HEK293 (cell line): ENCODE results near the gene EEF2K.

Experiments used
- BCL11A ChIP-seq: fragments of 450-650 bp; formaldehyde crosslinking; IDR thresholded peaks from 2 replicates; pipeline ENCODE4 v1.5.1; 2016; ENCODE audit warnings: low read depth, missing biosample characterization, missing genetic modification characterization
- FEZF1 ChIP-seq: fragments of 450-650 bp; formaldehyde crosslinking; IDR thresholded peaks from 2 replicates; pipeline ENCODE4 v1.5.1; 2016; ENCODE audit warnings: missing biosample characterization, missing genetic modification characterization
- KLF10 ChIP-seq: fragments of 450-650 bp; IDR thresholded peaks from 2 replicates; pipeline ENCODE4 v1.5.1; 2018; ENCODE audit warnings: missing biosample characterization, mild to moderate bottlenecking, missing genetic modification characterization
- YY2 ChIP-seq: fragments of 450-650 bp; formaldehyde crosslinking; IDR thresholded peaks from 2 replicates; pipeline ENCODE4 v1.5.1; 2016; ENCODE audit warnings: missing biosample characterization, missing genetic modification characterization
- ZEB2 ChIP-seq: fragments of 450-650 bp; formaldehyde crosslinking; IDR thresholded peaks from 2 replicates; pipeline ENCODE4 v1.5.1; 2016; ENCODE audit warnings: missing biosample characterization, missing genetic modification characterization
- ZFP3 ChIP-seq: fragments of 450-650 bp; formaldehyde crosslinking; IDR thresholded peaks from 2 replicates; pipeline ENCODE4 v1.5.1; 2016; ENCODE audit warnings: low read depth, missing biosample characterization, missing genetic modification characterization
- ZNF10 ChIP-seq: fragments of 450-650 bp; formaldehyde crosslinking; IDR thresholded peaks from 2 replicates; pipeline ENCODE4 v1.5.1; 2017; ENCODE audit warnings: missing biosample characterization, missing genetic modification characterization
- ZNF121 ChIP-seq: fragments of 450-650 bp; formaldehyde crosslinking; IDR thresholded peaks from 2 replicates; pipeline ENCODE4 v1.5.1; 2016; ENCODE audit warnings: missing biosample characterization, missing genetic modification characterization
- ZNF335 ChIP-seq: fragments of 450-650 bp; formaldehyde crosslinking; conservative IDR thresholded peaks from 2 replicates; pipeline ENCODE4 v1.5.1; 2016; ENCODE audit warnings: missing biosample characterization, missing genetic modification characterization
- ZNF473 ChIP-seq: fragments of 450-650 bp; formaldehyde crosslinking; IDR thresholded peaks from 2 replicates; pipeline ENCODE4 v1.5.1; 2017; ENCODE audit warnings: missing biosample characterization, missing genetic modification characterization
- ZNF677 ChIP-seq: fragments of 450-650 bp; IDR thresholded peaks from 2 replicates; pipeline ENCODE4 v1.5.0; 2018; ENCODE audit warnings: missing biosample characterization, mild to moderate bottlenecking, missing genetic modification characterization, moderate library complexity
- ZNF776 ChIP-seq: fragments of 450-650 bp; formaldehyde crosslinking; IDR thresholded peaks from 2 replicates; pipeline ENCODE4 v1.5.0; 2017; ENCODE audit warnings: missing biosample characterization, missing genetic modification characterization, borderline replicate concordance
- ZSCAN30 ChIP-seq: fragments of 450-650 bp; IDR thresholded peaks from 2 replicates; pipeline ENCODE4 v1.5.1; 2018; ENCODE audit warnings: missing biosample characterization, mild to moderate bottlenecking, missing genetic modification characterization, moderate library complexity
- TF ChIP-seq, protein P1 (sequence below): fragments of 450-650 bp; formaldehyde crosslinking; IDR thresholded peaks from 2 replicates; pipeline ENCODE4 v1.5.1; 2016; ENCODE audit warnings: missing biosample characterization, missing genetic modification characterization
- TF ChIP-seq, protein P2 (sequence below): fragments of 450-650 bp; formaldehyde crosslinking; IDR thresholded peaks from 2 replicates; pipeline ENCODE4 v1.5.1; 2016; ENCODE audit warnings: missing biosample characterization, missing genetic modification characterization
- TF ChIP-seq, protein P3 (sequence below): fragments of 450-650 bp; formaldehyde crosslinking; IDR thresholded peaks from 2 replicates; pipeline ENCODE4 v1.5.1; 2016; ENCODE audit warnings: missing biosample characterization, missing genetic modification characterization
- TF ChIP-seq, protein P4 (sequence below): fragments of 450-650 bp; formaldehyde crosslinking; IDR thresholded peaks from 2 replicates; pipeline ENCODE4 v1.5.0; 2017; ENCODE audit warnings: missing biosample characterization, missing genetic modification characterization, borderline replicate concordance
- TF ChIP-seq, protein P5 (sequence below): fragments of 450-650 bp; formaldehyde crosslinking; IDR thresholded peaks from 2 replicates; pipeline ENCODE4 v1.5.1; 2016; ENCODE audit warnings: missing biosample characterization, missing genetic modification characterization
- TF ChIP-seq, protein P6 (sequence below): fragments of 450-650 bp; formaldehyde crosslinking; IDR thresholded peaks from 2 replicates; pipeline ENCODE4; 2016; ENCODE audit warnings: missing biosample characterization, missing genetic modification characterization
- TF ChIP-seq, protein P7 (sequence below): fragments of 450-650 bp; formaldehyde crosslinking; IDR thresholded peaks from 2 replicates; pipeline ENCODE4 v1.5.1; 2017; ENCODE audit warnings: missing biosample characterization, missing genetic modification characterization
- TF ChIP-seq, protein P8 (sequence below): fragments of 450-650 bp; formaldehyde crosslinking; conservative IDR thresholded peaks from 2 replicates; pipeline ENCODE4 v1.5.1; 2016; ENCODE audit warnings: low read depth, missing biosample characterization, missing genetic modification characterization

The EEF2K gene

DNA sequence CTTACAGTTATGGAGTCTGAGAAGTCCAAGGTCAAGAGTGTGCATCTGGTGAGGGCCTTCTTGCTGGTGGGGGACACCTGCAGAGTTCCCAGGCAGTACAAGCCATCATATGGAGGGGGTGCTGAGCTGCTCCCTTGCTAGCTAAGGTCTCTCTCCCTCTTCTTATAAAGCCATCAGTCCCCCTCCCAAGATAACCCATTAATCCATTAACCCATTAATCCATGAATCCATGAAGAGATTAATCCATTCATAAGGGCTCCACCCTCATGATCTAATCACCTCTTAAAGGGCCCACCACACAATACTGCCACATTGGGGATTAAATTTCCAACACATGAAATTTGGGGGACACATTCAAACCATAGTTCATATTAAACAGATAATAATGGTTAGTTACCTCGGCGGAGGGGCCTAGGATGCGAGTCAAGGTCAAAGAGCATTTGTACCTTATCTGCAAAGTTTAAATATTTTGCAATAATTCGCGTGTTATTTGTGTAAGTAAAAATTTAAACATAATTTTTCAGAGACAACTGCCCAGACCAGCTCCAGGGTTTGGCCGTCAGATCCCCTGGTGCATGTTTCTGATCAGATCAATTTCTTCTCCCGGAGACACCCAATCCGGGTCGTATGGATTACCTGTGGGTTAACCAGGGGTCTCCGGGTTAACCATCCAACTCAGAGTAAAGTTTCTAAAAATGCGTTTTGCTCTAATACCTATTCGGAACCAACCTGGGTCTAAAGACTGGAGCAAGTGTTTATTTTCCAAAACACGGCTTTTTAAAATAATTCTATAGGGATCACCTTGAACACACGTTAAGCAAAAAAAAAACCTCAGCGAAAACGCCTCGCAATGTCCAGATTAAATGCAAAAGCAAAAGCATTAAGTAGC is 90.4 kb downstream of the EEF2K start (continued):
- TF ChIP-seq, protein P1, sequence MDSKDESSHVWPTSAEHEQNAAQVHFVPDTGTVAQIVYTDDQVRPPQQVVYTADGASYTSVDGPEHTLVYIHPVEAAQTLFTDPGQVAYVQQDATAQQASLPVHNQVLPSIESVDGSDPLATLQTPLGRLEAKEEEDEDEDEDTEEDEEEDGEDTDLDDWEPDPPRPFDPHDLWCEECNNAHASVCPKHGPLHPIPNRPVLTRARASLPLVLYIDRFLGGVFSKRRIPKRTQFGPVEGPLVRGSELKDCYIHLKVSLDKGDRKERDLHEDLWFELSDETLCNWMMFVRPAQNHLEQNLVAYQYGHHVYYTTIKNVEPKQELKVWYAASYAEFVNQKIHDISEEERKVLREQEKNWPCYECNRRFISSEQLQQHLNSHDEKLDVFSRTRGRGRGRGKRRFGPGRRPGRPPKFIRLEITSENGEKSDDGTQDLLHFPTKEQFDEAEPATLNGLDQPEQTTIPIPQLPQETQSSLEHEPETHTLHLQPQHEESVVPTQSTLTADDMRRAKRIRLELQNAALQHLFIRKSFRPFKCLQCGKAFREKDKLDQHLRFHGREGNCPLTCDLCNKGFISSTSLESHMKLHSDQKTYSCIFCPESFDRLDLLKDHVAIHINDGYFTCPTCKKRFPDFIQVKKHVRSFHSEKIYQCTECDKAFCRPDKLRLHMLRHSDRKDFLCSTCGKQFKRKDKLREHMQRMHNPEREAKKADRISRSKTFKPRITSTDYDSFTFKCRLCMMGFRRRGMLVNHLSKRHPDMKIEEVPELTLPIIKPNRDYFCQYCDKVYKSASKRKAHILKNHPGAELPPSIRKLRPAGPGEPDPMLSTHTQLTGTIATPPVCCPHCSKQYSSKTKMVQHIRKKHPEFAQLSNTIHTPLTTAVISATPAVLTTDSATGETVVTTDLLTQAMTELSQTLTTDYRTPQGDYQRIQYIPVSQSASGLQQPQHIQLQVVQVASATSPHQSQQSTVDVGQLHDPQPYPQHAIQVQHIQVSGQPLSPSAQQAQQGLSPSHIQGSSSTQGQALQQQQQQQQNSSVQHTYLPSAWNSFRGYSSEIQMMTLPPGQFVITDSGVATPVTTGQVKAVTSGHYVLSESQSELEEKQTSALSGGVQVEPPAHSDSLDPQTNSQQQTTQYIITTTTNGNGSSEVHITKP (tag by site-specific recombination): peak; percentile 76
- no peak for TF ChIP-seq BCL11A (tag by site-specific recombination)
- peak; percentile 54 for TF ChIP-seq ZNF335
- TF ChIP-seq KLF10 (tag by site-specific recombination): no peak
- TF ChIP-seq, protein P2, sequence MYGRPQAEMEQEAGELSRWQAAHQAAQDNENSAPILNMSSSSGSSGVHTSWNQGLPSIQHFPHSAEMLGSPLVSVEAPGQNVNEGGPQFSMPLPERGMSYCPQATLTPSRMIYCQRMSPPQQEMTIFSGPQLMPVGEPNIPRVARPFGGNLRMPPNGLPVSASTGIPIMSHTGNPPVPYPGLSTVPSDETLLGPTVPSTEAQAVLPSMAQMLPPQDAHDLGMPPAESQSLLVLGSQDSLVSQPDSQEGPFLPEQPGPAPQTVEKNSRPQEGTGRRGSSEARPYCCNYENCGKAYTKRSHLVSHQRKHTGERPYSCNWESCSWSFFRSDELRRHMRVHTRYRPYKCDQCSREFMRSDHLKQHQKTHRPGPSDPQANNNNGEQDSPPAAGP: no peak
- TF ChIP-seq ZNF121 (tag by site-specific recombination): no peak
- no peak for TF ChIP-seq ZNF677
- no peak for TF ChIP-seq YY2 (tag by site-specific recombination)
- TF ChIP-seq, protein P3, sequence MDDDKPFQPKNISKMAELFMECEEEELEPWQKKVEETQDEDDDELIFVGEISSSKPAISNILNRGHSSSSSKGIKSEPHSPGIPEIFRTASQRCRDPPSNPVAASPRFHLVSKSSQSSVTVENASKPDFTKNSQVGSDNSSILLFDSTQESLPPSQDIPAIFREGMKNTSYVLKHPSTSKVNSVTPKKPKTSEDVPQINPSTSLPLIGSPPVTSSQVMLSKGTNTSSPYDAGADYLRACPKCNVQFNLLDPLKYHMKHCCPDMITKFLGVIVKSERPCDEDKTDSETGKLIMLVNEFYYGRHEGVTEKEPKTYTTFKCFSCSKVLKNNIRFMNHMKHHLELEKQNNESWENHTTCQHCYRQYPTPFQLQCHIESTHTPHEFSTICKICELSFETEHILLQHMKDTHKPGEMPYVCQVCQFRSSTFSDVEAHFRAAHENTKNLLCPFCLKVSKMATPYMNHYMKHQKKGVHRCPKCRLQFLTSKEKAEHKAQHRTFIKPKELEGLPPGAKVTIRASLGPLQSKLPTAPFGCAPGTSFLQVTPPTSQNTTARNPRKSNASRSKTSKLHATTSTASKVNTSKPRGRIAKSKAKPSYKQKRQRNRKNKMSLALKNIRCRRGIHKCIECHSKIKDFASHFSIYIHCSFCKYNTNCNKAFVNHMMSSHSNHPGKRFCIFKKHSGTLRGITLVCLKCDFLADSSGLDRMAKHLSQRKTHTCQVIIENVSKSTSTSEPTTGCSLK: no peak
- no peak for TF ChIP-seq ZNF776 (tag by site-specific recombination)
- 0 out of 2 replicates have a peak, but pooled peaks have one; percentile 6 for TF ChIP-seq ZNF10
- TF ChIP-seq, protein P4, sequence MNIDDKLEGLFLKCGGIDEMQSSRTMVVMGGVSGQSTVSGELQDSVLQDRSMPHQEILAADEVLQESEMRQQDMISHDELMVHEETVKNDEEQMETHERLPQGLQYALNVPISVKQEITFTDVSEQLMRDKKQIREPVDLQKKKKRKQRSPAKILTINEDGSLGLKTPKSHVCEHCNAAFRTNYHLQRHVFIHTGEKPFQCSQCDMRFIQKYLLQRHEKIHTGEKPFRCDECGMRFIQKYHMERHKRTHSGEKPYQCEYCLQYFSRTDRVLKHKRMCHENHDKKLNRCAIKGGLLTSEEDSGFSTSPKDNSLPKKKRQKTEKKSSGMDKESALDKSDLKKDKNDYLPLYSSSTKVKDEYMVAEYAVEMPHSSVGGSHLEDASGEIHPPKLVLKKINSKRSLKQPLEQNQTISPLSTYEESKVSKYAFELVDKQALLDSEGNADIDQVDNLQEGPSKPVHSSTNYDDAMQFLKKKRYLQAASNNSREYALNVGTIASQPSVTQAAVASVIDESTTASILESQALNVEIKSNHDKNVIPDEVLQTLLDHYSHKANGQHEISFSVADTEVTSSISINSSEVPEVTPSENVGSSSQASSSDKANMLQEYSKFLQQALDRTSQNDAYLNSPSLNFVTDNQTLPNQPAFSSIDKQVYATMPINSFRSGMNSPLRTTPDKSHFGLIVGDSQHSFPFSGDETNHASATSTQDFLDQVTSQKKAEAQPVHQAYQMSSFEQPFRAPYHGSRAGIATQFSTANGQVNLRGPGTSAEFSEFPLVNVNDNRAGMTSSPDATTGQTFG (tag by site-specific recombination): no peak
- TF ChIP-seq, protein P5, sequence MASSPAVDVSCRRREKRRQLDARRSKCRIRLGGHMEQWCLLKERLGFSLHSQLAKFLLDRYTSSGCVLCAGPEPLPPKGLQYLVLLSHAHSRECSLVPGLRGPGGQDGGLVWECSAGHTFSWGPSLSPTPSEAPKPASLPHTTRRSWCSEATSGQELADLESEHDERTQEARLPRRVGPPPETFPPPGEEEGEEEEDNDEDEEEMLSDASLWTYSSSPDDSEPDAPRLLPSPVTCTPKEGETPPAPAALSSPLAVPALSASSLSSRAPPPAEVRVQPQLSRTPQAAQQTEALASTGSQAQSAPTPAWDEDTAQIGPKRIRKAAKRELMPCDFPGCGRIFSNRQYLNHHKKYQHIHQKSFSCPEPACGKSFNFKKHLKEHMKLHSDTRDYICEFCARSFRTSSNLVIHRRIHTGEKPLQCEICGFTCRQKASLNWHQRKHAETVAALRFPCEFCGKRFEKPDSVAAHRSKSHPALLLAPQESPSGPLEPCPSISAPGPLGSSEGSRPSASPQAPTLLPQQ (tag by site-specific recombination): peak; percentile 61
- TF ChIP-seq, protein P6, sequence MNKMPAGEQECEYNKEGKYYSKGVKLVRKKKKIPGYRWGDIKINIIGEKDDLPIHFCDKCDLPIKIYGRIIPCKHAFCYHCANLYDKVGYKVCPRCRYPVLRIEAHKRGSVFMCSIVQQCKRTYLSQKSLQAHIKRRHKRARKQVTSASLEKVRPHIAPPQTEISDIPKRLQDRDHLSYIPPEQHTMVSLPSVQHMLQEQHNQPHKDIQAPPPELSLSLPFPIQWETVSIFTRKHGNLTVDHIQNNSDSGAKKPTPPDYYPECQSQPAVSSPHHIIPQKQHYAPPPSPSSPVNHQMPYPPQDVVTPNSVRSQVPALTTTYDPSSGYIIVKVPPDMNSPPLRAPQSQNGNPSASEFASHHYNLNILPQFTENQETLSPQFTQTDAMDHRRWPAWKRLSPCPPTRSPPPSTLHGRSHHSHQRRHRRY (tag by site-specific recombination): no peak
- no peak for TF ChIP-seq ZEB2 (tag by site-specific recombination)
- TF ChIP-seq, protein P7, sequence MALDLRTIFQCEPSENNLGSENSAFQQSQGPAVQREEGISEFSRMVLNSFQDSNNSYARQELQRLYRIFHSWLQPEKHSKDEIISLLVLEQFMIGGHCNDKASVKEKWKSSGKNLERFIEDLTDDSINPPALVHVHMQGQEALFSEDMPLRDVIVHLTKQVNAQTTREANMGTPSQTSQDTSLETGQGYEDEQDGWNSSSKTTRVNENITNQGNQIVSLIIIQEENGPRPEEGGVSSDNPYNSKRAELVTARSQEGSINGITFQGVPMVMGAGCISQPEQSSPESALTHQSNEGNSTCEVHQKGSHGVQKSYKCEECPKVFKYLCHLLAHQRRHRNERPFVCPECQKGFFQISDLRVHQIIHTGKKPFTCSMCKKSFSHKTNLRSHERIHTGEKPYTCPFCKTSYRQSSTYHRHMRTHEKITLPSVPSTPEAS: no peak
- TF ChIP-seq ZFP3 (tag by site-specific recombination): no peak
- TF ChIP-seq ZNF473: no peak
- TF ChIP-seq FEZF1 (tag by site-specific recombination): peak; percentile 35; the same call in 1 of the 2 replicates
- TF ChIP-seq, protein P8, sequence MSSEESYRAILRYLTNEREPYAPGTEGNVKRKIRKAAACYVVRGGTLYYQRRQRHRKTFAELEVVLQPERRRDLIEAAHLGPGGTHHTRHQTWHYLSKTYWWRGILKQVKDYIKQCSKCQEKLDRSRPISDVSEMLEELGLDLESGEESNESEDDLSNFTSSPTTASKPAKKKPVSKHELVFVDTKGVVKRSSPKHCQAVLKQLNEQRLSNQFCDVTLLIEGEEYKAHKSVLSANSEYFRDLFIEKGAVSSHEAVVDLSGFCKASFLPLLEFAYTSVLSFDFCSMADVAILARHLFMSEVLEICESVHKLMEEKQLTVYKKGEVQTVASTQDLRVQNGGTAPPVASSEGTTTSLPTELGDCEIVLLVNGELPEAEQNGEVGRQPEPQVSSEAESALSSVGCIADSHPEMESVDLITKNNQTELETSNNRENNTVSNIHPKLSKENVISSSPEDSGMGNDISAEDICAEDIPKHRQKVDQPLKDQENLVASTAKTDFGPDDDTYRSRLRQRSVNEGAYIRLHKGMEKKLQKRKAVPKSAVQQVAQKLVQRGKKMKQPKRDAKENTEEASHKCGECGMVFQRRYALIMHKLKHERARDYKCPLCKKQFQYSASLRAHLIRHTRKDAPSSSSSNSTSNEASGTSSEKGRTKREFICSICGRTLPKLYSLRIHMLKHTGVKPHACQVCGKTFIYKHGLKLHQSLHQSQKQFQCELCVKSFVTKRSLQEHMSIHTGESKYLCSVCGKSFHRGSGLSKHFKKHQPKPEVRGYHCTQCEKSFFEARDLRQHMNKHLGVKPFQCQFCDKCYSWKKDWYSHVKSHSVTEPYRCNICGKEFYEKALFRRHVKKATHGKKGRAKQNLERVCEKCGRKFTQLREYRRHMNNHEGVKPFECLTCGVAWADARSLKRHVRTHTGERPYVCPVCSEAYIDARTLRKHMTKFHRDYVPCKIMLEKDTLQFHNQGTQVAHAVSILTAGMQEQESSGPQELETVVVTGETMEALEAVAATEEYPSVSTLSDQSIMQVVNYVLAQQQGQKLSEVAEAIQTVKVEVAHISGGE (tag by site-specific recombination): no peak
- no peak for TF ChIP-seq ZSCAN30 (tag by site-specific recombination)
